Activated naive CD4-positive, alpha-beta T cell treated with anti-CD3 and anti-CD28 coated beads, Interleukin-2, amount 50 U/mL, for 16 hours (primary cell): ENCODE measurements around the gene MAN1A1.
"Not testable (repeated sequence)": the region's sequence is repeated elsewhere in the genome, so short reads cannot be mapped to it uniquely, and the experiment has no call there.

Experiments used
- DNase-seq: peaks from one replicate; pipeline ENCODE4 v3.0.0-alpha.2; 2020

The MAN1A1 gene

GRCh38 chr6:119187596-119187995 is 162.0 kb downstream of the MAN1A1 start:
- no peak for DNase-seq

- no peak for DNase-seq
These were observed 163.1 kb downstream of the MAN1A1 start for GRCh38 chr6:119186490-119186889.

GRCh38 chr6:119184008-119184648 is 165.4 kb downstream of the MAN1A1 start:
- DNase-seq: no peak

- DNase-seq: no peak
These were observed 166.1 kb downstream of the MAN1A1 start for GRCh38 chr6:119183457-119183856.

- no peak for DNase-seq
These were observed 166.7 kb downstream of the MAN1A1 start for GRCh38 chr6:119182875-119183274.

GRCh38 chr6:119182216-119182803 is 167.3 kb downstream of the MAN1A1 start:
- no peak for DNase-seq

- DNase-seq: no peak
These were observed 168.5 kb downstream of the MAN1A1 start for GRCh38 chr6:119181046-119181445.

GRCh38 chr6:119179842-119180241 is 169.7 kb downstream of the MAN1A1 start:
- no peak for DNase-seq

- DNase-seq: no peak
These were observed 170.5 kb downstream of the MAN1A1 start for GRCh38 chr6:119179062-119179461.

GRCh38 chr6:119176445-119176844 is 173.1 kb downstream of the MAN1A1 start:
- no peak for DNase-seq

GRCh38 chr6:119174879-119175817 is 174.4 kb downstream of the MAN1A1 start:
- no peak for DNase-seq

GRCh38 chr6:119174085-119174445 is 175.5 kb downstream of the MAN1A1 start:
- no peak for DNase-seq

- DNase-seq: no peak
These were observed 176.1 kb downstream of the MAN1A1 start for GRCh38 chr6:119173249-119174084.

- no peak for DNase-seq
These were observed 176.7 kb downstream of the MAN1A1 start for GRCh38 chr6:119172824-119173223.

- no peak for DNase-seq
These were observed 177.5 kb downstream of the MAN1A1 start for GRCh38 chr6:119171864-119172588.

GRCh38 chr6:119171088-119171841 is 178.3 kb downstream of the MAN1A1 start:
- DNase-seq: no peak

- DNase-seq: no peak
These were observed 179.0 kb downstream of the MAN1A1 start for GRCh38 chr6:119170447-119171087.

GRCh38 chr6:119170103-119170446 is 179.5 kb downstream of the MAN1A1 start:
- no peak for DNase-seq

- DNase-seq: not testable (repeated sequence)
These were observed 180.2 kb downstream of the MAN1A1 start for GRCh38 chr6:119169355-119169754.

GRCh38 chr6:119166024-119166784 is 183.4 kb downstream of the MAN1A1 start:
- DNase-seq: no peak
